ENCODE data around the gene XRCC4. TPM values are rescaled to one million over a fixed set of nuclear protein-coding genes. Genes with fewer than 3 reads are reported as not detected.

Gene XRCC4
- polyA plus RNA-seq, result 10 to 100 TPM in 2 of 4 donors, 1 to 10 TPM in 2; 9.1 to 12.4 (median 10.8) TPM
- long read RNA-seq, donor 1, transcript XRCC4-203 (8 exons, 1,530 nt), result major isoform, 6 of 9 reads
- long read RNA-seq, donor 1, partial matches to known transcripts, result 0 of 9 reads
- long read RNA-seq, donor 1, other reads (novel, unspliced or antisense), result 0 of 9 reads
- long read RNA-seq, donor 2, partial matches to known transcripts, result 0 of 2 reads
- long read RNA-seq, donor 2, other reads (novel, unspliced or antisense), result 0 of 2 reads
- long read RNA-seq, donor 3, partial matches to known transcripts, result 0 of 3 reads
- long read RNA-seq, donor 3, other reads (novel, unspliced or antisense), result 0 of 3 reads
- long read RNA-seq, donor 4, result 0 reads
- long read RNA-seq, donor 5, result 0 reads
- long read RNA-seq, donor 6, partial matches to known transcripts, result 0 of 2 reads
- long read RNA-seq, donor 6, other reads (novel, unspliced or antisense), result 0 of 2 reads
- long read RNA-seq, donor 7, partial matches to known transcripts, result 0 of 2 reads
- long read RNA-seq, donor 7, other reads (novel, unspliced or antisense), result 0 of 2 reads
- long read RNA-seq, donor 8, result 0 reads
- long read RNA-seq, donor 9, result 0 reads
- long read RNA-seq, donor 10, partial matches to known transcripts, result 5 of 6 reads
- long read RNA-seq, donor 10, other reads (novel, unspliced or antisense), result 0 of 6 reads

- no peaks in the 10 kb centered on the region for H3K27me3 ChIP-seq (ENCODE audit: control insufficient read depth in 3 of 3, insufficient read depth in 3 of 3, low read length in 3 of 3)
- peak within 1 kb of the TSS; percentile 96 to 99 (median 97) for H3K27ac ChIP-seq (ENCODE audit: low read depth in 1 of 3, low read length in 2 of 3)
- H3K4me1 ChIP-seq (ENCODE audit: control insufficient read depth in 3 of 3, insufficient read depth in 2 of 3, low read depth in 1 of 3, low read length in 2 of 3), result peaks cover 0 to 7% (median 6%) of the 10 kb centered on the region in 3 donors
- H3K4me3 ChIP-seq (ENCODE audit: low read depth in 1 of 3, low read length in 3 of 3), result peak within 1 kb of the TSS; percentile 87 to 100 (median 99)
- 0% methylated on average over 44 of the region's 44 CpGs for WGBS, 3 donors
- no peaks in the 10 kb centered on the region for H3K9me3 ChIP-seq (ENCODE audit: control insufficient read depth in 2 of 2, insufficient read depth in 1 of 2, low read depth in 1 of 2, low read length in 1 of 2)
- DNase-seq, result peak; percentile 98 to 100
- peaks cover 0 to 3% (median 2%) of the 10 kb centered on the region in 3 donors for H3K36me3 ChIP-seq (ENCODE audit: control insufficient read depth in 3 of 3, insufficient read depth in 2 of 3, low read depth in 1 of 3, low read length in 3 of 3)
- FAIRE-seq, result peak; percentile 81
These were observed at the start of gene XRCC4, which contains the start of gene TMEM167A for GRCh38 chr5:83076742-83077661. TSS of gene XRCC4 (plus strand) at chr5:83077547. CDS start at chr5:83104920, 27,373 bp downstream. TSS of gene TMEM167A (minus strand) at chr5:83077394. CDS start at chr5:83077323, 71 bp downstream.

- Histone ChIP-seq H3K4me3 (ENCODE audit: low read depth in 1 of 3, low read length in 3 of 3) (no peak overlapping the region), H3K27ac (ENCODE audit: low read depth in 1 of 3, low read length in 2 of 3) (no peak overlapping the region), H3K36me3 (ENCODE audit: control insufficient read depth in 3 of 3, insufficient read depth in 2 of 3, low read depth in 1 of 3, low read length in 3 of 3) (no peaks in the 10 kb centered on the region), H3K9me3 (ENCODE audit: control insufficient read depth in 2 of 2, insufficient read depth in 1 of 2, low read depth in 1 of 2, low read length in 1 of 2) (no peaks in the 10 kb centered on the region), H3K27me3 (ENCODE audit: control insufficient read depth in 3 of 3, insufficient read depth in 3 of 3, low read length in 3 of 3) (no peaks in the 10 kb centered on the region), H3K4me1 (ENCODE audit: control insufficient read depth in 3 of 3, insufficient read depth in 2 of 3, low read depth in 1 of 3, low read length in 2 of 3) (no peaks in the 10 kb centered on the region)
- WGBS, 3 donors, result 91 to 94% (median 92%) methylated on average over 2 of the region's 2 CpGs
- DNase-seq (peak in 1 of 2 donors; percentile 71), FAIRE-seq (no peak)
These were observed 47.4 kb upstream of the XRCC4 start for GRCh38 chr5:83029912-83030311.

GRCh38 chr5:83031381-83031780 is 46.0 kb upstream of the XRCC4 start:
- Histone ChIP-seq H3K9me3 (ENCODE audit: control insufficient read depth in 2 of 2, insufficient read depth in 1 of 2, low read depth in 1 of 2, low read length in 1 of 2) (no peaks in the 10 kb centered on the region), H3K4me1 (ENCODE audit: control insufficient read depth in 3 of 3, insufficient read depth in 2 of 3, low read depth in 1 of 3, low read length in 2 of 3) (peaks cover 0 to under 1% (median 0%) of the 10 kb centered on the region in 3 donors), H3K36me3 (ENCODE audit: control insufficient read depth in 3 of 3, insufficient read depth in 2 of 3, low read depth in 1 of 3, low read length in 3 of 3) (no peaks in the 10 kb centered on the region), H3K27me3 (ENCODE audit: control insufficient read depth in 3 of 3, insufficient read depth in 3 of 3, low read length in 3 of 3) (no peaks in the 10 kb centered on the region), H3K27ac (ENCODE audit: low read depth in 1 of 3, low read length in 2 of 3) (no peak overlapping the region), H3K4me3 (ENCODE audit: low read depth in 1 of 3, low read length in 3 of 3) (no peak overlapping the region)
- no peak for FAIRE-seq
- WGBS, 3 donors, result 91 to 100% (median 94%) methylated on average over 1 of the region's 1 CpG
- DNase-seq, result no peak

GRCh38 chr5:83034036-83034435 is 43.3 kb upstream of the XRCC4 start:
- Histone ChIP-seq H3K27ac (ENCODE audit: low read depth in 1 of 3, low read length in 2 of 3) (no peak overlapping the region), H3K4me3 (ENCODE audit: low read depth in 1 of 3, low read length in 3 of 3) (no peak overlapping the region), H3K27me3 (ENCODE audit: control insufficient read depth in 3 of 3, insufficient read depth in 3 of 3, low read length in 3 of 3) (no peaks in the 10 kb centered on the region), H3K9me3 (ENCODE audit: control insufficient read depth in 2 of 2, insufficient read depth in 1 of 2, low read depth in 1 of 2, low read length in 1 of 2) (no peaks in the 10 kb centered on the region), H3K4me1 (ENCODE audit: control insufficient read depth in 3 of 3, insufficient read depth in 2 of 3, low read depth in 1 of 3, low read length in 2 of 3) (peaks cover 0 to 4% (median 0%) of the 10 kb centered on the region in 3 donors), H3K36me3 (ENCODE audit: control insufficient read depth in 3 of 3, insufficient read depth in 2 of 3, low read depth in 1 of 3, low read length in 3 of 3) (no peaks in the 10 kb centered on the region)
- DNase-seq, result no peak
- 78 to 85% (median 79%) methylated on average over 3 of the region's 3 CpGs for WGBS, 3 donors
- FAIRE-seq, result no peak

DNA sequence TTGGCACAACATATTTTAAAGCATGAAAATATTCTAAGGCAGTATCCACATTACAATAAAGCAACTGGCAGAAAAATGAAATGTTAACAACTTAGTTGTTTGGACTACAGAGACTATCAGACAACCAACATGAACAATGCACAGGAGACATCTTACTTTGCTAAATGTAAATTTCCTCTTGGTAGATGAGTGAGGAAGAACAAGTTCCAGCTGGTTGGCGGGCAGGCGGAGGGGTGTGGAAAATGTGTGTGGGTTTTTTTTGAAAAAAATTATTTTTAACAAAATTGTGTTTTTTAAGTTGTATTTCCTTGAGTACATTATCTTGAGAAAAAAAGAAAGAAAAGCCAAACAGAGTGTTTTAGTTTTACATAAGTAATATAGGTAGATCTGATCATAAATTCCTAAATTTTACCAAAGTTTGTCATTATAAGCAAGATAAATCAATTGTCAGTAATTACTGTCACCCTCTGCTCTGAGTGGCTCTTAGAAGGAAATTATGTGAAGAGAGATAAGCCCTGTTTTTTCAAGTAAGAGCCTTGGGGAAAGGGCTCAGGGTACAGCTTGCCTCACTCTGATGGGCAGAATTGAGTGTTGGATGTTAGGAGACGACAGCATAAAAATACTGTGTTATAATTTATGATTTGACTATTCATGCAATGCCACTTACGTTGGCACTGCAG is 42.7 kb upstream of the XRCC4 start:
- DNase-seq (no peak), FAIRE-seq (no peak)
- H3K9me3 ChIP-seq (ENCODE audit: control insufficient read depth in 2 of 2, insufficient read depth in 1 of 2, low read depth in 1 of 2, low read length in 1 of 2), result no peaks in the 10 kb centered on the region
- no peak overlapping the region for H3K4me3 ChIP-seq (ENCODE audit: low read depth in 1 of 3, low read length in 3 of 3)
- H3K36me3 ChIP-seq (ENCODE audit: control insufficient read depth in 3 of 3, insufficient read depth in 2 of 3, low read depth in 1 of 3, low read length in 3 of 3), result no peaks in the 10 kb centered on the region
- peaks cover 0 to 4% (median 0%) of the 10 kb centered on the region in 3 donors for H3K4me1 ChIP-seq (ENCODE audit: control insufficient read depth in 3 of 3, insufficient read depth in 2 of 3, low read depth in 1 of 3, low read length in 2 of 3)
- WGBS, 3 donors, result 90 to 96% (median 91%) methylated on average over 4 of the region's 4 CpGs
- no peak overlapping the region for H3K27ac ChIP-seq (ENCODE audit: low read depth in 1 of 3, low read length in 2 of 3)
- H3K27me3 ChIP-seq (ENCODE audit: control insufficient read depth in 3 of 3, insufficient read depth in 3 of 3, low read length in 3 of 3), result no peaks in the 10 kb centered on the region

DNA sequence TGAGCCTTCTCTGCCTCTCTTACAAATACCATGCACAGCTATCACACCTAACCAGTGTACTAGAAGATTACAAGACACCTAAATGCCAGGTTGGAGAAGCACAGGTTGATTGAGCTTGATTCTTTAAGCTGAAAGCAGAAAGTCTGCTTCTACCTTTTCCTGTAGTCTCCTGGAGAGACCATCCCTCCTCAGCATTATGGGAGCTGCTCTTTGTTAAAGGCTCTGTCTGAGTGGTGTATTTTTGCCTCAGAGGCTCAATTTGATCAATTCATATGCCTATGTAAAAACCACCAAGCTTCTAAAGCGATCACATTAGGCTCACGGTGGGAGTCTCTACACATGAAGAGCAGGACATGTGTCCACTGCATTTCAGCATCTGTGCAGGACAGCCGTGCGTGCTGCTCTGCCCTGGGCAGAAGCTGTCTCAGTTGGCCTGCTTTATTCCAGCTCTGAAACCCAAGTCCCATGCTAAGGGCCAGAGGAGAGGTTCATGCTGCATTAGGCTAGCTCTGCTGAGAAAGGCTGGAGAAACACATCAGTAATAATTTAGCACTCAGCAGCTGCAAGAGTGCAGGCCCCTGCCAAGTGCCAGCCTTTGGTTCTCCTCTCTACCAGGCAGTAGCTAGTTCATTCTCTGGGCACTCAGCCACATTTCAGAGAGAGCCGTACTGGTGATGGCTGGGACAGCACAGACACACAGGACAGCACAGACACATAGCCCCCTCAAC is 41.8 kb upstream of the XRCC4 start:
- Histone ChIP-seq H3K27ac (ENCODE audit: low read depth in 1 of 3, low read length in 2 of 3) (no peak overlapping the region), H3K27me3 (ENCODE audit: control insufficient read depth in 3 of 3, insufficient read depth in 3 of 3, low read length in 3 of 3) (no peaks in the 10 kb centered on the region), H3K9me3 (ENCODE audit: control insufficient read depth in 2 of 2, insufficient read depth in 1 of 2, low read depth in 1 of 2, low read length in 1 of 2) (no peaks in the 10 kb centered on the region), H3K36me3 (ENCODE audit: control insufficient read depth in 3 of 3, insufficient read depth in 2 of 3, low read depth in 1 of 3, low read length in 3 of 3) (no peaks in the 10 kb centered on the region), H3K4me1 (ENCODE audit: control insufficient read depth in 3 of 3, insufficient read depth in 2 of 3, low read depth in 1 of 3, low read length in 2 of 3) (peaks cover 0 to 4% (median 0%) of the 10 kb centered on the region in 3 donors), H3K4me3 (ENCODE audit: low read depth in 1 of 3, low read length in 3 of 3) (no peak overlapping the region)
- DNase-seq (no peak), FAIRE-seq (no peak)
- 75 to 79% (median 77%) methylated on average over 5 of the region's 5 CpGs for WGBS, 3 donors

DNA sequence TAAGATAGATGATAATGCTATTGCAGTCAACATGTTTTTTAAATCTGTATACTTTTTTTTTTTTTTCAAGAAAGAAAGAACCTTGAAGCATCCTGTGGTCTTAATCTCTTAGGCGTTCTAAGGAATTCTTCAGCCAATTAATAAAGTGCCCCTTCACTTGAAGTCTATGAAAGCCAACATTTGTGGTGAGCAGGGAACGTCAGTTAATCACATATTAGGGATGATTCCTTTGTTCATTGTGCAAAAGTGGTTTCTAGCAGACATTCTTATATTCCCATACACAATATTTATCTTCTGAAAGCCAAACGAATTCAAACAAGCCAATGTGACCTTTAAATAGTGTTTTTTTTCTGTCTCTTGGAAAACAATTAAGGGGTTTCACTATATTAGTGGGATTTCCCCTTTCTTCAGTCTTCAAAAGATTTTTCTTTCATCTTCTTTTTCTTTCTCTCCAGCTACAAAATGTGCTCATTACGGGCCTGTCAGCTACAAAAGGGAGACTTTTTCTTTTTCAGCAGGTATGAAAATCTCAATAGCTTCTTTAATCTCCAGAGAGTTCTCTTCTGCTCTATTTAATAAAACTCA is 40.3 kb upstream of the XRCC4 start:
- Histone ChIP-seq H3K4me3 (ENCODE audit: low read depth in 1 of 3, low read length in 3 of 3) (no peak overlapping the region), H3K9me3 (ENCODE audit: control insufficient read depth in 2 of 2, insufficient read depth in 1 of 2, low read depth in 1 of 2, low read length in 1 of 2) (no peaks in the 10 kb centered on the region), H3K4me1 (ENCODE audit: control insufficient read depth in 3 of 3, insufficient read depth in 2 of 3, low read depth in 1 of 3, low read length in 2 of 3) (peaks cover 0 to 4% (median 0%) of the 10 kb centered on the region in 3 donors), H3K27ac (ENCODE audit: low read depth in 1 of 3, low read length in 2 of 3) (no peak overlapping the region), H3K36me3 (ENCODE audit: control insufficient read depth in 3 of 3, insufficient read depth in 2 of 3, low read depth in 1 of 3, low read length in 3 of 3) (no peaks in the 10 kb centered on the region), H3K27me3 (ENCODE audit: control insufficient read depth in 3 of 3, insufficient read depth in 3 of 3, low read length in 3 of 3) (no peaks in the 10 kb centered on the region)
- FAIRE-seq (no peak), DNase-seq (no peak)
- 70 to 80% (median 79%) methylated on average over 4 of the region's 4 CpGs for WGBS, 3 donors

All from small intestine (tissue), 16 donors.